ENCODE data around the gene DTNBP1.

DNA sequence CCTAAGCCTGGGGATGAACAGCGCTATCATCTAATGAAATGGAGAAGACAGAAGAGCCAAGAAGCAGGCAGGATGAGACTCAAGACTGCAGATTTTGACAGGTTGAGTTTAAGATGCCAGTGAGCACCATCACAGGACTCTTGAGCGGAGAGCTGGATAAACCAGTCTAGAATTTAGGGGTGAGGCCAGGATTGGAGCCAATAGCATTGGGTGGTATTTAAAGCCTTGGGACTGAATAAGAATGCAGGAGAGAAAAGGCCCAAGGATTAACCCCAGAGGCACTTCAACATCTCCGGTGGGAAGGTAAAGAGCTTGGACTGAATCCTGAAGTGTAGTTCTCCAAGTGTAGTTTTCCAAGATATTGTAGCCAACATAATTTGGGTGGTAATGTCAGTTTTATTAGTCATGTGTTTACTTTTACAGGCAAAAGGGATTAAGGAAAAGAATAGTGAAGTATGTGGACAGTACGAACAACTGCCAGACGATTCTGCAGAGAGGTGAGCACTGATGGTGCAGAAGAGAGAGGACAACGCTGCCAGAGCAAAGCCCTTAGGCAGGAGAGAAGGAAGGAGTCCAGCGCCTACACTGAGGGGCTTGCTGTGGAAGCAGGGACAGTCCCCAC lies 85.2 kb downstream of the DTNBP1 start:
- TF ChIP-seq, protein P1, sequence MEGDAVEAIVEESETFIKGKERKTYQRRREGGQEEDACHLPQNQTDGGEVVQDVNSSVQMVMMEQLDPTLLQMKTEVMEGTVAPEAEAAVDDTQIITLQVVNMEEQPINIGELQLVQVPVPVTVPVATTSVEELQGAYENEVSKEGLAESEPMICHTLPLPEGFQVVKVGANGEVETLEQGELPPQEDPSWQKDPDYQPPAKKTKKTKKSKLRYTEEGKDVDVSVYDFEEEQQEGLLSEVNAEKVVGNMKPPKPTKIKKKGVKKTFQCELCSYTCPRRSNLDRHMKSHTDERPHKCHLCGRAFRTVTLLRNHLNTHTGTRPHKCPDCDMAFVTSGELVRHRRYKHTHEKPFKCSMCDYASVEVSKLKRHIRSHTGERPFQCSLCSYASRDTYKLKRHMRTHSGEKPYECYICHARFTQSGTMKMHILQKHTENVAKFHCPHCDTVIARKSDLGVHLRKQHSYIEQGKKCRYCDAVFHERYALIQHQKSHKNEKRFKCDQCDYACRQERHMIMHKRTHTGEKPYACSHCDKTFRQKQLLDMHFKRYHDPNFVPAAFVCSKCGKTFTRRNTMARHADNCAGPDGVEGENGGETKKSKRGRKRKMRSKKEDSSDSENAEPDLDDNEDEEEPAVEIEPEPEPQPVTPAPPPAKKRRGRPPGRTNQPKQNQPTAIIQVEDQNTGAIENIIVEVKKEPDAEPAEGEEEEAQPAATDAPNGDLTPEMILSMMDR (conservative IDR thresholded peaks at IDR 0.05 in 1 of 2, IDR thresholded peaks at IDR 0.05 in 1 of 2; ENCODE audit: low read depth in 1 of 2, low read length in 2 of 2): no peak
- no peak for TF ChIP-seq EZH2 (IDR thresholded peaks at IDR 0.05; ENCODE audit: low read length, missing control alignments)
